ENCODE measurements around the gene BSCL2. TPM values are rescaled to one million over a fixed set of nuclear protein-coding genes. Genes with fewer than 3 reads are reported as not detected.

Gene BSCL2
- polyA plus RNA-seq, 1 experiment = 94.1 TPM

- ChIA-PET CTCF (interaction anchor here (0.6 kb wide), 1 partner anchor 11 kb away, joined by 5 read pairs; no protein-coding TSS in a partner anchor), POLR2A (no interaction called here)
- TF ChIP-seq CTCF (IDR thresholded peaks at IDR 0.05; ENCODE audit: insufficient read depth, low read depth, low read length) = no peak
- Histone ChIP-seq H3K27me3 (ENCODE audit: control insufficient read depth, insufficient read depth, low read length) (no peaks in the 10 kb centered on the region), H3K4me3 (ENCODE audit: low read depth, low read length) (no peak overlapping the region), H3K36me3 (ENCODE audit: control insufficient read depth, insufficient read depth, low read length) (peaks cover 33% of the 10 kb centered on the region)
- no peak for DNase-seq (ENCODE audit: low read depth)
Observed at GRCh38 chr11:62712276-62712812, 5.1 kb upstream of the BSCL2 start.

- CTCF ChIA-PET = interaction anchor here (1.4 kb wide), 1 partner anchor 15 kb away, joined by 3 read pairs; no protein-coding TSS in a partner anchor
- POLR2A ChIA-PET = interaction anchor here (1.0 to 1.5 kb wide), 2 partner anchors 16 to 17 kb away, joined by 3 to 7 read pairs; partner anchors contain the start of gene HNRNPUL2
Observed at GRCh38 chr11:62710001-62710345, 2.7 kb upstream of the BSCL2 start.

GRCh38 chr11:62709247-62710000, 2.2 kb upstream of the BSCL2 start:
- peak; percentile 84 for DNase-seq (ENCODE audit: low read depth)
- Histone ChIP-seq H3K36me3 (ENCODE audit: control insufficient read depth, insufficient read depth, low read length) (peaks cover 12% of the 10 kb centered on the region), H3K27me3 (ENCODE audit: control insufficient read depth, insufficient read depth, low read length) (no peaks in the 10 kb centered on the region), H3K4me3 (ENCODE audit: low read depth, low read length) (peak overlapping the region; percentile 46)
- POLR2A ChIA-PET = interaction anchor here (1.0 to 1.5 kb wide), 3 partner anchors 17 to 45 kb away, joined by 3 to 7 read pairs (median 3); partner anchors contain the start of genes C11orf98 and HNRNPUL2
- 0 out of 2 replicates have a peak, but pooled peaks have one; percentile 7 for TF ChIP-seq CTCF (IDR thresholded peaks at IDR 0.05; ENCODE audit: insufficient read depth, low read depth, low read length)
- CTCF ChIA-PET = interaction anchor here (1.0 to 2.2 kb wide), 4 partner anchors 15 to 149 kb away, joined by 3 to 11 read pairs (median 5); no protein-coding TSS in a partner anchor

More at GRCh38 chr11:62710001-62710345, 2.7 kb upstream of the BSCL2 start:
- no peak for DNase-seq (ENCODE audit: low read depth)
- Histone ChIP-seq H3K27me3 (ENCODE audit: control insufficient read depth, insufficient read depth, low read length) (no peaks in the 10 kb centered on the region), H3K36me3 (ENCODE audit: control insufficient read depth, insufficient read depth, low read length) (peaks cover 17% of the 10 kb centered on the region), H3K4me3 (ENCODE audit: low read depth, low read length) (peak overlapping the region; percentile 34)
- no peak for TF ChIP-seq CTCF (IDR thresholded peaks at IDR 0.05; ENCODE audit: insufficient read depth, low read depth, low read length)

- peak overlapping the region; percentile 46 for H3K4me3 ChIP-seq (ENCODE audit: low read depth, low read length)
- H3K27me3 ChIP-seq (ENCODE audit: control insufficient read depth, insufficient read depth, low read length) = no peaks in the 10 kb centered on the region
- no peak for TF ChIP-seq CTCF (IDR thresholded peaks at IDR 0.05; ENCODE audit: insufficient read depth, low read depth, low read length)
- peaks cover 10% of the 10 kb centered on the region for H3K36me3 ChIP-seq (ENCODE audit: control insufficient read depth, insufficient read depth, low read length)
- ChIA-PET CTCF (interaction anchor here (1.0 to 2.2 kb wide), 5 partner anchors 14 to 148 kb away, joined by 3 to 11 read pairs (median 5); partner anchors contain the start of gene UQCC3), POLR2A (interaction anchor here (1.0 to 1.5 kb wide), 3 partner anchors 17 to 44 kb away, joined by 3 to 7 read pairs (median 3); partner anchors contain the start of genes C11orf98 and HNRNPUL2)
- no peak for DNase-seq (ENCODE audit: low read depth)
Observed at GRCh38 chr11:62708793-62709192, 1.6 kb upstream of the BSCL2 start.

GRCh38 chr11:62708392-62708791, 1.2 kb upstream of the BSCL2 start:
- no peak for DNase-seq (ENCODE audit: low read depth)
- ChIA-PET CTCF (interaction anchor here (1.0 to 2.2 kb wide), 5 partner anchors 14 to 148 kb away, joined by 3 to 11 read pairs (median 5); partner anchors contain the start of gene UQCC3), POLR2A (interaction anchor here (0.5 to 1.0 kb wide), 2 partner anchors 44 to 153 kb away, joined by 3 read pairs; partner anchors contain the start of gene C11orf98)
- no peak for TF ChIP-seq CTCF (IDR thresholded peaks at IDR 0.05; ENCODE audit: insufficient read depth, low read depth, low read length)
- Histone ChIP-seq H3K36me3 (ENCODE audit: control insufficient read depth, insufficient read depth, low read length) (peaks cover 6% of the 10 kb centered on the region), H3K27me3 (ENCODE audit: control insufficient read depth, insufficient read depth, low read length) (no peaks in the 10 kb centered on the region), H3K4me3 (ENCODE audit: low read depth, low read length) (no peak overlapping the region; the same call in 1 of the 2 replicates)
